NCI-H2107 treated with DMSO at 0.1 percent for 48 hours (cell line): ENCODE results near the gene MDGA2.
A peak's percentile ranks its signal among the peaks of the same experiment; 100 is the strongest.
"Not testable (repeated sequence)": the region's sequence is repeated elsewhere in the genome, so short reads cannot be mapped to it uniquely, and the experiment has no call there.

ENCODE experiments used
- DNase-seq: peaks from one replicate; lab custom pipeline; 2025; ENCODE audit not compliant: unreplicated experiment; lab: John Stamatoyannopoulos, UW

MDGA2 gene

DNA sequence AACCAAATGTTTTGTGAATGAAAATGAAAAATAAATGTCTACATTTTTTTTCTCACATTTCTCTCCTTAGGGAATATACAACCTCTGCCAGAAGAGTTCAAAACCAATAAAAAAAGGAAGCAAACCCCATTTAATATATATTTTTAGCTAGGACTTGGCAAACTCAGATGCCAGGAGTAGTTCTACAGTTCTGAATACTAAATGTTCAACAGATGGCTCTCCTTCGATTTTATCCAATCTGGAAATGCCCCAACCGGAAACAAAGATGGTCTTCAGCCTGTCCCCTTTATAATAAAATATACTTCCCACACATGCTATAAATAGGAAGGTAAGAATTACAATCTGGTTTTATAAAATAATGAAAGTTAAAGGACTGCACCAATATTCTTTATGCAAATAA, 330.4 kb downstream of the MDGA2 start:
- DNase-seq = no peak

DNA sequence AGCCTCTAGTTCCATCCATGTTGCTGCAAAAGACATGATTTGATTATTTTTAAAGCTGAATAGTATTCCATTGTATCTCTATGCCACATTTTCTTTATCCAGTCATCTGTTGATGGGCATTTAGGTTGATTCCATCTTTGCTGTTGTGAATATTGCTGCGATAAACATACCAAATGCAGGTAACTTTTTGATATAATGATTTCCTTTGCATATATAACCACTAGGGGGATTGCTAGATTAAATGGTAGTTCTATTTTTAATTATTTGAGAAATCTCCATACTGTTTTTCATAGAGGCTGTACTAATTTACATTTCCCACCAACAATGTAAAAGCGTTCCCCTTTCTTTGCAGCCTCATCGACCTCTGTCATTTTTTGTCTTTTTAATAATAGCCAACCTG, 342.5 kb downstream of the MDGA2 start:
- no peak for DNase-seq

DNA sequence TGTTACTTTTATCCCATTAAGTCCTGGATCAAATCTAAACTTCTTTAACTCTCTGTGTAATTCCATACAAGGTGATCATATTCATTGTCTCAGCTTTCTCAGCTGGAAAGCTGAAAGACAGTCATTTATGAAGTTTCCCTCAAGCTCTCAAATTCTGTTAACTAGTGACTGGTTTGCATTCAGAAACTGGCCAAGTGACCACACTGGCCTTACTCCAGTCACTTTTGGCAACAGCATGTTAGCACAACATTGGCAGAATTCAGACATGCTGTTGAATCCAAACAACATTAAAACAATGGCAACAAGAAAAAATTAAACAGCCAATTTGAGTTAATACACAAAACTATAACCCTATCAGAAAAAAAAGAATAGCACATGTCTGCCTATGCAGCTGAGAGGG, 343.3 kb downstream of the MDGA2 start:
- no peak for DNase-seq

DNA sequence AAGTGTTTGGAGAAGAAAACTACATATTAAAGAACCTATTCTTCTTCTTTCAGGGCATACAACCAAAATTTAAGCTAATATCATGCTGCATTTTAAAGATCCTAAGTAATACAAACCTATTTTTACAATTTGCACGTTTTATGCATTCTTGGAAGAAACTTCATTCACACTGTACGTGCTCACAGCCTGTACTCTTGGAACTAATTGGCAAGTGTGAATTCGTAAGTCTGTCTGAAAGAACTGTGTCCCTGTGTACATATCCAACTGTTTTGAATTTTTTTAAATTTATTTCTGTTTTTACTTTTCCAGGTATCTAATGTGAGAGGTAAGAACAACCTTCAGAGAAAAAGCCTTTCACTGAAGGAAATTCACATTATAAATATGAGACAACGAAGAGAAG, 347.0 kb downstream of the MDGA2 start:
- no peak for DNase-seq

DNA sequence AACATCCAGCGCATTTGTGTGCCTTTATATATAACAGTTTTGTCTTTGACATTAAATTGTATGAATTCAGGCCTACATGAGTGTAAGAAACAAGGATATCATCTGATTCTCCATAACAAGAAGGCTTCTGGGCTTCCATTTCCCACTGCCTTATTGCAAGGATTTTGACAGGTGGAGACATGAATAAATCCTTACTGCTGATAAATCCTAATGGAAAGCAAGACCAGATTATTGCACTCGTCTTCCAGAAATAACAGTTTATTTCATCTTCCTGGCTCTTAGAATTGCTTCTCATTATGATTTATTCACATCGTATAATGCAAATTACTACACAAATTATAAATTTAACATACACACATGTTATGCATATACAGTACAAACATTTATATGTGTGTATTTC, 348.1 kb downstream of the MDGA2 start:
- no peak for DNase-seq

DNA sequence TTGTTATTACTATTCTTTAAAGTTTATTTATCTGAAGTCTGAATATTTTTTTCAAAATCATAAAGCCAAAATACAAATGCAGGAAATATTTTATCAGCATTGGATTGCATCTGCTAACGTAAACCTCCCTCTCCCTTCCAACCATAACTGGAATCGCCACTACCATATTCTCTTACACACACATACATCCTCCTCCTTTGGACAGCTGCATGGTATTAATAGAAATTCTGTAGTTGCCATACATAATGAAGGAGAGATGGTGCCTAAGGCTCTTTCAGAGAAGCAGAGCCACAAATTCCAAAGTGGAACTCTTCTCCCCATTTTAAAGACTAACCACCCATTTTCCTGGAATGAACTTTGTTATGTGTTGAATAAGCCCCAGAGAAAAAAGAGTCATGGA, 352.7 kb downstream of the MDGA2 start:
- no peak for DNase-seq

DNA sequence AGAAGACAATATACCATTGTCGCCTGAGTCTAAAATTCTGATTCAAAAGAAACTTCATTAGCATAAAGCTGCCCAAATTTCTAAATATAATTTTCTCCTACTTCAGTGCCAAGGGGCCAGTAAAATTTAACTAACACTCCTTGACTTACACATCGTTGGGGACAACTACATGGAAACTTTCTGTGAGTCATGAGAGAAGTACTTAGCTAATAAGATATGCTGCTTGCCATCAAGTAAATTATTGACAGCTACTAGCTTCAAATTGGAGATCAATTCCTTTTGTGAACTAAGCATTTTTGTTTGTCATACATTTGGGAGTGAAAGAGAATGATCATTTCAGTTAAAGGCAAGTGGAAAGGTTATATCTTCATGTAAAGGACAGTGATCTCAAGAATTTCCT, 373.3 kb downstream of the MDGA2 start:
- no peak for DNase-seq

DNA sequence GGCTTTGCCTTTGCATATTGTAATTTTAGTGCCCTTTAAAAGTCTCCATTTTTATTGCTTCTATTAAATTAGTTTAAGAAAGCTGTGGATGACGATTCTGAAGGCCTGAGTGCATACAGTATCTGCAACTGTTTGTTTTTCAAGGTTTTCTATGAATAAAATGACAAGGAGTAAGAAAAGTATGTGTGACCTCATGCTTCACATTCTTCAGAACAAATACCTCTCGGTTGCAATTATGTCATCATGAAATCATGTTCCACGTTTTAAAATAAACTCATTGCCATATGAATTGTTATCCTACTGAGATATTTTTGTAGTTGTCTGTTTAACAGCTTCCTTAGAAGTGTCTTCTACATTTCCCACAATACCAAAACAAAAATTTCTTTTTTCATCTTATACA, 374.6 kb downstream of the MDGA2 start:
- no peak for DNase-seq

DNA sequence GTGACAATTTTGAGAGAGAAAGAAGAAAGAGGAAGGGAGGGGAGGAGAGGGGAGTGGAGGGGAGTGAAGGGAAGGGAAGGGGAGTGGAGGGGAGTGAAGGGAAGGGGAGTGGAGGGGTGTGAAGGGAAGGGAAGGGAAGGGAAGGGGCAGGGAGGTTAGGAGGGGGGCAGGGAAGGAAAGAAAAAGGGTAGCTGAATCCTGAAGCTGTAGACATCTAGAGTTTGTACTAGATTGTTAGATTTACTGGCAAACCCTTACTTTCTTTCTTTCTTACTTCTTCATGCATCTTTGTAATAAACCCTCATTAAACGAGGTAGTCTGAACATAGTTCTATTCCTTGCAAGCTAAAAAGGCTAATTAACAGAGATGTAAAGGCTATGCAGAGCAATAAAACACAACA, 378.0 kb downstream of the MDGA2 start:
- DNase-seq = no peak

DNA sequence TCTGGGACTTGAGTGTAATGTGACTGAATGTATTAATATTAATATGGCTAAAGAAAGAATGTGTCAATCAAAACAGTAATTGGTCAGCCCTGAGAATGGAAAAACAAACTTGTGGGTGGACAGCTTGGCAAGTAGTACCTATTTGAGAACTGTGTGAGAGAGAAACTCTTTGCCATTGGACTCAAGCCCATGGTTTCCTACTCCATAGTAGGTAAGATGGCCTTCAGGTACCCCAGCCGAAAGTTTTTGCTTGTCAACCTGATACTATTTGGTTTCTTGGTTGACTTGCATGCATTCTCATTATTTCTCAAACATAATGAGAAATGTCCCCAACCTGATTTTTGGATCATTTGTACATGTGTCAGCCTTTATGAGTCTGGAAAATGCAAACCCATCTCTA, 391.1 kb downstream of the MDGA2 start:
- no peak for DNase-seq

DNA sequence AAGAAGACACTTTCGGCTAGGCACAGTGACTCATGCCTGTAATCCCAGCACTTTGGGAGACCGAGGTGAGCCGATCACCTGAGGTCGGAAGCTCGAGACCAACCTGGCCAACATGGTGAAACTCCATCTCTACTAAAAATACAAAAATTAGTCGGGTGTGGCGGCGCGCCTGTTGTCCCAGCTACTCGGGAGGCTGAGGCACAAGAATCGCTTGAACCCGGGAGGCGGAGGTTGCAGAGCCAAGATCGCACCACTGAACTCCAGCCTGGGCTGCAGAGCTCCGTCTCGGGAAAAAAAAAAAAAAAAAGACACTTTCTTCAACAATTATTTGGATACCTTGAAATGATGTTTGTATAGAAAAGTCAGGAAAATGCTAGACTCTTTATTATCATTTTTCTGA, 393.6 kb downstream of the MDGA2 start:
- DNase-seq = not testable (repeated sequence)

DNA sequence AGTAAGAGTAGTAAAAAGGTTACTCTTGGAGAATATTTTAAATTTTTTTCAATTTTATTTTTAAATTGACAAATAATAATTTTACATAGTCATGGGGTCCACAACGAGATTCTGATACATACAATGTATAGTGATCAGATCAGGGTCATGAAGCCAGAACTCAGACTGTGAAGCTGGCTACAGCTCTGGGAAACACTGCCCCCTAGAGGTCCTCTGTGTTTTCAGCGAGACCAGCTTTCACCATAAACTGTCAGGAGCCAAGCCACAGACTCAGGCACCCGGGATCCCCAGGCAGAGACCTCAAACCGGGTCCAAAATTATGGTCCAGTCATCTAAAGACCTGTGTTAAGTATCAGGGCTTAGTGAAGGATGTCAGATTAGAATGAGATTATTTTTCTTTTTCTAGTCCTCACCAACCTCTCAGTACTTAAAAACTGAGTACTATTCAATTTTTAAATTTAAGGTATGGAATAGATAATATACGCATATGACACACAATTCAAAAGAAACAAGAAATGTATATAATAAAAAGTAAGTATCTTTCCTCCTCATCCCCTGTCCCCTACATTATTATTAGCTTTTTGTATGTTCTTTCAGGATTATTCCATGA, 397.1 kb downstream of the MDGA2 start:
- DNase-seq = peak; percentile 3

DNA sequence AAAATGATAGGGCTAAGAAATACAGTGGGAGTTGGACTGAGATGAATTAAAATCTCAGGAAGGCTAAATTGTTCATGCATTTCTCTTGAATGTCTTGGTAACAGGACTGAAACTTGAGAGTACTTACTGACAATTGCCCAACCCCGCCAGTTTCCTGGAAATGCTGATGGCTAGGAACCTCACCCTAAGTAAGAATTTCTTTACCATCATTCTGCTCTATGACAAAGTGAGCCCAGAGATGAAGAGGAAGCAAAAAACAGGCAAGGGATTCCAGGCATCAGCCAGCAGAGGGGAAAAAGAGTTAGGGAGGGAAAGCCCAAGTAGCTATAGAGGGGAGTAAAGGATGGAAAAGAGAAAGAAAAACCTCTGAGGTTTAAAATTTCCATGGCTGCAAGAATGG, 397.7 kb downstream of the MDGA2 start:
- no peak for DNase-seq

DNA sequence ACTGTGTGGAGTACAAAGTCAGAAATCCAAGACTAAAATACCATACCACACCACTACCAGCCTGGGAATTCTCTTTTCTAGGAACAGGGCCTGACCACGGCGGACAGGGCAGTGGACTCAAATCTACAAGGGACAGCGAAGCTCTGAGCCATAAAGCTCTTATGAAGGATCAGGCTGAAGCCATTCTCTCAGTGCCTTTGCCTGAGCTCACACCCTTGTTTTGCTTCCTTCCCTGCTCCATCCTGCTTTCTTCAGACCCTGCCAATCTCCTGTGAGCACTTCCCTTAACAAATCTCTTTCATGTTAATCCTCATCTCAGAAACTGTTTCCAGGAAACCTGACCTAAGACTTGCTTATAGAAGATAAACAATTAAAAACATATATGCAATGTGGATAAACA, 398.5 kb downstream of the MDGA2 start:
- no peak for DNase-seq

DNA sequence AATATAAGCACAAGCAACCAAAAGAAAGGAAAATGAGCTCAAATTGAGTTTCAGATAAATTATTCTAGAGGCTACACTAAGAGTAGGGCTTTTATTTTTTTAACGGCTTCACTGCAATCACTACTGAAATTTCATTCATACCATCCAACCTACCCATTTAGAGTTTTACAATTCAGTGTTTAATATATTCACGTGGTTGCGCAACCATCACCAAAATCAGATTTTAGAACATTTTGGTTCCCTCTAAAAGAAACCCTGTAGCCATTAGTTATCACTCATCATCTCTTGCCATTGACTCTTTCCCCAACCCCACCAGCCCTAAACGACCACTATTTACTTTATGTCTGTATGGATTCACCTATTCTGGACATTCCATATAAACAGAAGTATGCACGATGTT, 401.5 kb downstream of the MDGA2 start:
- DNase-seq = no peak

DNA sequence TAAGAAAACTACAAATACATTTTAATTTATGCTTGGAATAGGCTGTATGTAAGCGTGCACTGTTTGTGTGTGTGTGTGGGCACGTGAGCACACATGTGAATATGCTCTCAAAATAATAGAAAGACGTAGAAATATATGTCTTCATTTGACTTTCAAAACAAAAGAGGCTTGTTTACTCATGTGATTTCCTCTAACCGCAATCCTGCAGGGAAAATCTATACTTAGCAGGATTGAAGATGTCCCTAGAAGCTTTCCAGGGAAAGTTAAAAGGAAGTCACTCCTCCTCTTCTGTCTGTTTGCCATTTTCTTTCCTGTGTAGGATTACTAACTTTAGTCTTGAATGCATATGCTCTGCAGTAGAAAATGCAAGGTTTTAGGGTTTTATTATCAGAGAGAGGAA, 404.7 kb downstream of the MDGA2 start:
- no peak for DNase-seq

DNA sequence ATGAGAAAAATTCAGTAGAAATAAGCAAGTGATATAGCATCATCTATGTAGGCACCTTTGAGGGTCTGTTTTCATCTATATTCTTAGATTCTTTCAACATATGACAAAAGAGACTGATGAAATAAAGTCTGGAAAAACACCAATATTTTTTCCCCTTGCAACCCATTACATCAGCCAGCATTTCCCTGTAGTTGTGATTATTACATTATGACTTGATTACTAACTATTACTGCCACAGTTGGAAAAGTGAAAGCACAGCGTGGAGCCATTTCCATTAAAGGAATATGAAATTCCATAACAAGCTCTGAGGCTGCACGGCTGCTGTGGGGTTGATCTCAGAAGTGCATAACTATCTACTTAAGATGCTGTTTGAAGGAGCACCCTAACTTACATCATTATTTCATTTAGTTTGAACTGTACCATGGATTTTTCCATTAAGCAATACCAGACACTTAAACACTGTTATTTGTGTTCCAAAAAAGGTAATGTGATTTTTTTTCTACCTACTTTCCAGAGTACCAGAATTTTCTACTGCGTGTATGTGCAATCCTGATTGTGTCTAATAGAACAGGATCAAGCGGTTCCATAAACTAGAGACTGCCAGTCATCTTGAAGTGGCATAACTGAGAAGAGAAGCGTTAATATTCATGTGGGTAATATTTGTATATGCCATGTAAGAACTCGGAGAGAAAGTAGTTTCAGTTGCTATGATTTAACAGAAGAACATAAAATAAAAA, 405.5 kb downstream of the MDGA2 start:
- no peak for DNase-seq

DNA sequence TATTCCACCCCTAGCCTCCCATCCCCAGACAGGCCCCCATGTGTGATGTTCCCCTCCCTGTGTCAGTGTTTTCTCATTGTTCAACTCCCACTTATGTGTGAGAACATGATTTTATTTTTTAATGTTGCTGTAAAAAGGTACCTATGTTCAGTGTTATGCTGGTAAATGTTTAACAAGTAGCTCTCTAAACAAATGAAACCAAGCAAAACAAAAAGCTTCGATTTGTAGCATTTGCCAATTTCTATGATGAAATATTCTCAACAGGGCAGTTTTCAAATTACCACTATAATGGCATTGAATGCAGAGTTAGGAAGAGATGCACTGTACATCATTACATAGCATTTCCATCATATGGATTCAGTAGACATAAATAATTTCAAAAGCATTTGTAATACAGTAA, 410.6 kb downstream of the MDGA2 start:
- DNase-seq = no peak

DNA sequence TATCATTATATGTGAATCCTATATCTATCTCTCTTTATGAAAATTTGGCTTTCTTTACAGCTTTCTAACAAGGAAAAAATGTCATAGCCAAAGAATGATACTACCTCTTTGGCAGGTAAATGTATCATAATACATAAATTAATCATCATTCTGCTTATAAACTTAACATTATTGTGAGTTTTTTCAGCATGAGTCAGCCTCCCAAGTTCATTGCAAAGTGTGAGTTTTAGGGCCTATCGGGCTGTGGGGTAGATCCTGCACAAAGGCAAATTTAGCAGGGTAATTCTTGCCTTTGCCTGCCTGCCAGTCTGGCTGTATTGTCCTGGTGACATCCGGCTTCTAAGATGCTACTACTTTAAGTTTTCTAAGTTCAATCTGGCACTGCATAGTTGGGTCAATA, 412.6 kb downstream of the MDGA2 start:
- DNase-seq = no peak

DNA sequence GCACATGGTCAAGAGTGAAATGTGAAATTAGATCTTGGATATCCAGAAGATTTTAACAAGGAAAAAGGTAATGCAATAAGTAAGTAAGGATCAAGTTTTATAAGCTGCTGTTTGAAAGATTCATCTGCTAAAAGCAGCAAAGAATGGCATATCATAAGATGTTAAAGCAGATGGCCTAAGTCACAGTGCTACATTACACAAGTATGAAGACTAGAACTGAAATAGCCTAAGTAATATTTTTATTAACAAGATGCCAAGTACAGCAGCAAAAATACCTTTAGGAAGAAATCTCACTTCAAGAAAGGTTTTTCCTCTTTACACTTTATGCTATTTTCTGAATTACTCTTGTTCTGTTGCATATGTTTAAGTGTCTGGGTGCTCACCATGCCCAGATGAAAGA, 414.1 kb downstream of the MDGA2 start:
- no peak for DNase-seq

DNA sequence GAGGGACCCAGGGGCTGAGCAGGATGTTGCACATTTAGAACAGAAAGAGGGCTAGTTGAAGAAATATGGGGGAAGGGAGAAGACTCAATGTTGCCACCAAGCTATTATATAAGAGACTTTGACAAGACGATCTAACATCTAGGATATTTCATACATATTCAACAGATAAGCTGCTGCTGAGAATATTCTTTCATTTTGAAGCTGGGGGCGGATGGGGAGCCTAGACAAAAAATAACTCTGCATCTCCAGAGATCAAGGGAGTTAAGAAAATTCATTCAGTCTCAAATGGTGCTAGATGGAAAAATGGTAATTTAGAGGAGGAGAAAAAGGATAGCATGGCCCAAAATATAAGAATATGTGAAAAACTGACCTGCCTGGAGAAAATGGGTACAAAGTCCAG, 415.6 kb downstream of the MDGA2 start:
- DNase-seq = no peak

DNA sequence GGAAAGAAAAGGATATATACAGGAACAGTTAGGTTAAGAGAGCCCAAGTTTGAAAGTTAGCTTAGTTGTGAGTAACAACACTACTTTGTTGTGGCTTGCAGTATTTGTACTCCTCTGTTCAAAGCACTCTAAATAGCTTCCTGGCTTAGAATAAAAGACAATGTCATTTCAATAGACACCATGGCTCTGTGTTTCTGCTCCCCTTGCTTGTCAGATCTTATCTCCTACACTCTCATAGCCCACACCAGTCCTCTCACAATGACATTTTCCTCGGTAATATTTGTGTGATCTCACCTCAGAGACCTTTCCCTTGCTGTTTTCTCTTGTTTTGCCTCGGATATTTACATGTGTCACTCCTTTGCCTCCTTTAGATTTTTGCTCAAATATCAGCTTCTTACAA, 418.4 kb downstream of the MDGA2 start:
- no peak for DNase-seq

DNA sequence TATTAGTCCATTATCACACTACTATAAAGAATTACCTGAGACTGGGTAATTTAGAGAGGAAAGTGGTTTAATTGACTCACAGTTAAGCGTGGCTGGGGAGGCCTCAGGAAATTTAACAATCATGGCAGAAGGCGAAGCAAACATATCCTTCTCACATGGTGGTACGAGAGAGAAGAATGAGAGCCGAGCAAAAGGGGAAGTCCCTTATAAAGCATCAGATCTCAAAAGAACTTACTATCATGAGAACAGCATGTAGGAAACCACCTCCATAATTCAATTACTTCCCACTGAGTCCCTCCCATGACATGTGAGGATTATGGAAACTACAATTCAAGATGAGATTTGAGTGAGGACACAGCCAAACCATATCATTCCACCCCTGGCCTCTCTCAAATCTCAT, 422.6 kb downstream of the MDGA2 start:
- no peak for DNase-seq
